OCI-LY7 (cell line): ENCODE measurements around the gene GOLM1. TPM values are rescaled to one million over a fixed set of nuclear protein-coding genes. Genes with fewer than 3 reads are reported as not detected.

Source experiments
- BruUV-seq: library from RNA; stranded (reverse); fragments of 400-500 nt; replicated peaks from 2 replicates; lab custom pipeline; 2021; lab: Mats Ljungman, UMichigan
- CTCF ChIA-PET: fragments of 300-600 bp; sonication (Branson Sonifier 250); formaldehyde crosslinking; loops from one replicate; lab custom pipeline; 2022; ENCODE audit warnings: antibody characterized with exemption; ENCODE audit not compliant: unreplicated experiment; lab: Charles Lee
- POLR2A ChIA-PET: fragments of 300-600 bp; sonication (Branson Sonifier 250); formaldehyde crosslinking; loops from one replicate; lab custom pipeline; 2022; ENCODE audit warnings: antibody characterized with exemption; lab: Charles Lee
- DNase-seq: peaks from one replicate; pipeline ENCODE4 v3.0.0-alpha.2; 2015; ENCODE audit warnings: low spot score
- H2AFZ ChIP-seq: fragments of 200-600 bp; sonication (generic), shearing (Covaris generic); 2 replicates; pipeline ENCODE4 v1.6.1; 2014; ENCODE audit warnings: mild to moderate bottlenecking, antibody characterized with exemption, low read length, moderate library complexity
- H3K27ac ChIP-seq: fragments of 200-600 bp; sonication (generic); 2 replicates; pipeline ENCODE4 v1.5.1; 2014; ENCODE audit warnings: mixed run types, low read depth, mild to moderate bottlenecking, moderate library complexity, low read length, inconsistent platforms; ENCODE audit not compliant: poor library complexity, severe bottlenecking
- H3K36me3 ChIP-seq: fragments of 200-600 bp; sonication (generic); 2 replicates; pipeline ENCODE4 v1.6.1; 2014; ENCODE audit warnings: mild to moderate bottlenecking, antibody characterized with exemption, low read length, moderate library complexity, mixed read lengths; ENCODE audit not compliant: insufficient read depth
- H3K4me1 ChIP-seq: fragments of 200-600 bp; sonication (generic); 2 replicates; pipeline ENCODE4 v1.5.1; 2014; ENCODE audit warnings: mild to moderate bottlenecking, low read length; ENCODE audit not compliant: insufficient read depth, poor library complexity, severe bottlenecking
- H3K4me2 ChIP-seq: fragments of 200-600 bp; sonication (generic); 2 replicates; pipeline ENCODE4 v1.6.1; 2014; ENCODE audit warnings: mild to moderate bottlenecking, low read length
- H3K4me3 ChIP-seq: fragments of 200-600 bp; sonication (generic); 2 replicates; pipeline ENCODE4 v1.5.1; 2014; ENCODE audit warnings: mild to moderate bottlenecking, low read depth, low read length; ENCODE audit not compliant: poor library complexity, severe bottlenecking
- H3K79me2 ChIP-seq: fragments of 200-600 bp; sonication (generic); 2 replicates; pipeline ENCODE4 v1.6.1; 2016; ENCODE audit warnings: low read depth, mild to moderate bottlenecking, low read length, moderate library complexity, mixed read lengths; ENCODE audit not compliant: insufficient read depth
- H3K9me2 ChIP-seq: fragments of 200-600 bp; sonication (generic); 2 replicates; pipeline ENCODE4 v1.6.1; 2016; ENCODE audit warnings: mild to moderate bottlenecking, low read length, mixed read lengths; ENCODE audit not compliant: insufficient read depth
- H3K9me3 ChIP-seq: fragments of 200-600 bp; sonication (generic); 2 replicates; pipeline ENCODE4 v1.6.1; 2014; ENCODE audit warnings: mild to moderate bottlenecking, mixed run types, low read length, mixed read lengths
- H4K20me1 ChIP-seq: fragments of 200-600 bp; sonication (generic); 2 replicates; pipeline ENCODE4 v1.6.1; 2014; ENCODE audit warnings: mild to moderate bottlenecking, antibody characterized with exemption, low read length, moderate library complexity, mixed read lengths; ENCODE audit not compliant: insufficient read depth
- EZH2phosphoT487 ChIP-seq: fragments of 200-600 bp; sonication (generic); IDR thresholded peaks from 2 replicates; pipeline ENCODE4 v1.6.1; 2018; ENCODE audit warnings: low read depth, borderline replicate concordance, mild to moderate bottlenecking, mixed run types, antibody characterized with exemption, low read length, moderate library complexity, mixed read lengths
- intact Hi-C: fragments of 100-400 bp; cut with micrococcal nuclease; formaldehyde crosslinking; loops from one replicate; pipeline ENCODE4 v1.10.0; 2022; ENCODE audit not compliant: unreplicated experiment
- total RNA-seq, 2 experiments: library from RNA; depleted of rRNA in 1 of 2; stranded (reverse); fragments of >200 nt in 1 of 2; shearing (Covaris generic) in 1 of 2; gene quantifications; 2 replicates each; pipeline ENCODE4 v1.2.3, GENCODE V29; 2014 to 2022
- TF ChIP-seq, protein P1 (sequence below): fragments of 200-600 bp; sonication (generic); conservative IDR thresholded peaks from 2 replicates; pipeline ENCODE4 v1.5.1; 2014; ENCODE audit warnings: mild to moderate bottlenecking, antibody characterized with exemption, low read length, moderate library complexity, mixed read lengths

GOLM1 gene
- total RNA-seq, 2 experiments from 2014 or later, result 0.16 TPM; not detected in 1

DNA sequence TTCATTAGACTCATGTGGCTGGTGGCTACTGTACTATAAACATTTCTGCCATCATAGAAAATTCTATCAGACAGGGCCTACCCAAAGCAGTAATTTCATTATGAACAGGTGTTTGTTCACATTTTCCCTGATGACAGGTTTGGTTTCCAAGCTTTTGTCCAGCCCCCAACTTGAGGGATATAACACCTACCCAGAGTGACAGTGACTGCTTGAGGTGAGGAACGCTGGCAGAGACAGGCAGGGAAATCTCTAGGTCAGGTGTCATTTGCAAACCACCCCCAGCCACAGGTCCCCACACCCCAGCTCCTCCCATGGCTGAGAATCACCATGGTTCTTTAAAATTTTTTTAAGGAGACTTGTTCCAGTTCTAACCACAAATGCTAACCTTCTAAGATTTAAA lies 25.5 kb downstream of the GOLM1 start:
- H3K36me3 ChIP-seq, result no peaks in the 10 kb centered on the region
- no TSS peak for BruUV-seq
- intact Hi-C loops, result no loop called here
- DNase-seq, result no peak
- ChIA-PET POLR2A (interaction anchor here (0.7 to 0.9 kb wide), 2 partner anchors 17 to 330 kb away, joined by 3 to 4 read pairs; no protein-coding TSS in a partner anchor), CTCF (no interaction called here)
- no peaks in the 10 kb centered on the region for H3K9me2 ChIP-seq
- no peak overlapping the region for H3K27ac ChIP-seq
- H3K79me2 ChIP-seq, result no peaks in the 10 kb centered on the region
- H3K4me3 ChIP-seq, result no peak overlapping the region
- no peaks in the 10 kb centered on the region for H3K9me3 ChIP-seq
- no peak overlapping the region for H3K4me2 ChIP-seq
- no peak overlapping the region for H2AFZ ChIP-seq
- TF ChIP-seq EZH2phosphoT487, result no peak
- TF ChIP-seq, protein P1, sequence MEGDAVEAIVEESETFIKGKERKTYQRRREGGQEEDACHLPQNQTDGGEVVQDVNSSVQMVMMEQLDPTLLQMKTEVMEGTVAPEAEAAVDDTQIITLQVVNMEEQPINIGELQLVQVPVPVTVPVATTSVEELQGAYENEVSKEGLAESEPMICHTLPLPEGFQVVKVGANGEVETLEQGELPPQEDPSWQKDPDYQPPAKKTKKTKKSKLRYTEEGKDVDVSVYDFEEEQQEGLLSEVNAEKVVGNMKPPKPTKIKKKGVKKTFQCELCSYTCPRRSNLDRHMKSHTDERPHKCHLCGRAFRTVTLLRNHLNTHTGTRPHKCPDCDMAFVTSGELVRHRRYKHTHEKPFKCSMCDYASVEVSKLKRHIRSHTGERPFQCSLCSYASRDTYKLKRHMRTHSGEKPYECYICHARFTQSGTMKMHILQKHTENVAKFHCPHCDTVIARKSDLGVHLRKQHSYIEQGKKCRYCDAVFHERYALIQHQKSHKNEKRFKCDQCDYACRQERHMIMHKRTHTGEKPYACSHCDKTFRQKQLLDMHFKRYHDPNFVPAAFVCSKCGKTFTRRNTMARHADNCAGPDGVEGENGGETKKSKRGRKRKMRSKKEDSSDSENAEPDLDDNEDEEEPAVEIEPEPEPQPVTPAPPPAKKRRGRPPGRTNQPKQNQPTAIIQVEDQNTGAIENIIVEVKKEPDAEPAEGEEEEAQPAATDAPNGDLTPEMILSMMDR, result no peak
- no peaks in the 10 kb centered on the region for H3K4me1 ChIP-seq
- H4K20me1 ChIP-seq, result no peaks in the 10 kb centered on the region

DNA sequence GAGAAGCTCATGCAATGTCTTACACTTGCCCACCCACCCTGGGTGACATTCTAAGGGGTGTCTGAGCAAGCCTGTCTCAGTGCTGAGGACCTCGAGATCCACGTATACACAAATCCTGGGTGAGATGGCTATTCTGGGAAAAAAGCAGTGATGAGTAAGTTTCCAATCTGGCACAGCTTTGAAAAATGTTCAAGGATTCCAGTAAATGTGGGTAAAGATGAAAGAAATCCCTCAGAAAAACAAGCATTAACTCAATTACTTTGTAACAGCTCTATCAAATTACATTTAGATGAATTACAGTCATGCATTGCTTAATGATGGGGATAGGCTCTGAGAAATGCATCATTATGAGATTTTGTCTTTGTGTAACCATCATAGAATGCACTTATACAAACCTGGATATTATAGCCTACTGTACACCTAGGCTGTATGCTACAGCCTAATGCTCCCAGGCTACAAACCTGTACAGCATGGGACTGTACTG lies 26.9 kb downstream of the GOLM1 start:
- H2AFZ ChIP-seq, result no peak overlapping the region
- no peak for DNase-seq
- H3K27ac ChIP-seq, result no peak overlapping the region
- no peaks in the 10 kb centered on the region for H4K20me1 ChIP-seq
- no peaks in the 10 kb centered on the region for H3K9me2 ChIP-seq
- TF ChIP-seq, protein P1, result no peak
- TF ChIP-seq EZH2phosphoT487, result no peak
- intact Hi-C loops, result no loop called here
- no peak overlapping the region for H3K4me3 ChIP-seq
- no peaks in the 10 kb centered on the region for H3K36me3 ChIP-seq
- ChIA-PET POLR2A (interaction anchor here (0.6 to 0.8 kb wide), 2 partner anchors 11 to 16 kb away, joined by 3 read pairs; no protein-coding TSS in a partner anchor), CTCF (no interaction called here)
- no peaks in the 10 kb centered on the region for H3K9me3 ChIP-seq
- H3K4me1 ChIP-seq, result no peaks in the 10 kb centered on the region
- no peaks in the 10 kb centered on the region for H3K79me2 ChIP-seq
- no peak overlapping the region for H3K4me2 ChIP-seq
- no TSS peak for BruUV-seq

DNA sequence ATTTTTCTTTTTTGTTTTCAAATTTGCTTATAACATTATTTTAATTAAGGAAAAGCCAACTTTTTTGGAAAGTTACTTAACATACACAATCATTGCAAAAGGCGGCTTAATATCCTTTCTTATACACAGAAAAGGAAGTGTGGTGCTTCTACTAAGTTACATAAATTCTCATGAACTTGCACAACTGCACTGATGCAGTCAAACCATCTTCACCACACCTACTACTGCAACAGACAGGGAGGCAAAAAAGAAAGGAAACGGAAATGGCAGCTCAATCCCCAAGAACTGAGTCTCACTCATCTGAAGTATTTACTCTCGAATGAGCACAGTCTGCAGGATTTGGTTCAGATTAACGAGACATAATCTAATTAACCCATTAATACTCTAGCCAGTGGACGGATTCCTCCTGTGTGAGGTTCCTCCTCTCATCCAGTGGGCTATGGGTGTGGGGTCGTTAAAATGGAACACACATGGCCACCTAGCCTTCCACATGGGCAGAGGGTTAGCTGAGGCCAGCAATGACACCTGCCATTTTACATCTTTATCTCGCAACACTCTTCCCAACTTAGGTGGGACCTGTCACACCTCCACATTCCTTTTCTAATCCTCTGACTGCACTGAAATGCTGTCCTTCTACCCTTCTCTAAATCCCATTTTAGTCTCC lies 30.0 kb downstream of the GOLM1 start:
- H3K9me2 ChIP-seq, result no peaks in the 10 kb centered on the region
- no peak for DNase-seq
- no peaks in the 10 kb centered on the region for H3K4me1 ChIP-seq
- H3K79me2 ChIP-seq, result no peaks in the 10 kb centered on the region
- H3K36me3 ChIP-seq, result no peaks in the 10 kb centered on the region
- BruUV-seq, result no TSS peak
- no peak overlapping the region for H3K4me3 ChIP-seq
- ChIA-PET POLR2A (interaction anchor here (0.7 kb wide), 1 partner anchor 34 kb away, joined by 4 read pairs; no protein-coding TSS in a partner anchor), CTCF (no interaction called here)
- no peak overlapping the region for H3K27ac ChIP-seq
- intact Hi-C loops, result no loop called here
- no peak overlapping the region for H2AFZ ChIP-seq
- TF ChIP-seq, protein P1, result no peak
- TF ChIP-seq EZH2phosphoT487, result no peak
- no peaks in the 10 kb centered on the region for H3K9me3 ChIP-seq
- H3K4me2 ChIP-seq, result no peak overlapping the region
- H4K20me1 ChIP-seq, result no peaks in the 10 kb centered on the region
